Measurements from ENCODE around the gene DRC7. TPM values are rescaled to one million over a fixed set of nuclear protein-coding genes. Genes with fewer than 3 reads are reported as not detected.

DRC7 gene
- total RNA-seq, 1 experiment from 2014 or later, result 0.72 TPM

DNA sequence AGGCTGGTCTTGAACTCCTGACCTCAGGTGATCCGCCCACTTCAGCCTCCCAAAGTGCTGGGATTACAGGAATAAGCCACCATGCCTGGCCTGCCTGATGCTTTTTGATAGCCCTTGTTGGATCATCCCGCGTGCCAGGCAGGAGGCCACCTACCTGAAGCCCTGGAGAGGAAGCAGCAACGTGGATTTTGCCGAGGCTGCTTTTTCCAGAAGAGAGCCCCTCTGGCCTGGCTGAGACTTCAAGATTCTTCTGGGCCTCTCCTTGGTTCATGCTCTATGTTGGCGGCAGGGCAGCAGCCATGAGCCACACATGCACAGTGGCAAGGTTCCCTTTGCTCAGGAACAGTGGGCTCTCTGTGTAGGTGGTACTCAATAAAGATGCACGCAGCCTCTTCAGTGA is 52.5 kb downstream of the DRC7 start:
- Histone ChIP-seq H2BK20ac (ENCODE audit: low read depth, low read length, poor library complexity, severe bottlenecking) (no peak overlapping the region), H3K79me2 (ENCODE audit: insufficient read depth, low read length) (no peaks in the 10 kb centered on the region), H2BK120ac (ENCODE audit: low read depth, low read length, poor library complexity, severe bottlenecking) (no peak overlapping the region), H3K56ac (ENCODE audit: insufficient read length, low read depth, low read length) (no peak overlapping the region), H2AFZ (ENCODE audit: low read length) (no peak overlapping the region), H3K23ac (ENCODE audit: insufficient read length, low read depth, low read length) (no peak overlapping the region), H3K27ac (ENCODE audit: insufficient read length, low read depth, low read length) (no peak overlapping the region), H4K20me1 (ENCODE audit: control insufficient read depth, insufficient read depth, insufficient read length) (no peaks in the 10 kb centered on the region), H2BK5ac (ENCODE audit: insufficient read length, low read length) (no peak overlapping the region), H4K8ac (replicated peaks; ENCODE audit: insufficient read length, low read depth, low read length) (no peak overlapping the region), H2BK12ac (ENCODE audit: insufficient read length, low read depth, low read length) (no peak overlapping the region), H3K18ac (ENCODE audit: insufficient read length, low read depth, low read length) (no peak overlapping the region), H3K4me1 (ENCODE audit: insufficient read depth, low read length) (no peaks in the 10 kb centered on the region), H3K9me3 (ENCODE audit: control insufficient read depth, low read depth, low read length) (no peaks in the 10 kb centered on the region), H2BK15ac (ENCODE audit: low read depth, low read length) (no peak overlapping the region), H3K4ac (ENCODE audit: low read depth, low read length) (no peak overlapping the region), H3K4me2 (ENCODE audit: insufficient read depth, insufficient read length, low read length) (no peak overlapping the region), H3K9ac (ENCODE audit: extremely low read depth, insufficient read length, low read length) (no peak overlapping the region), H4K91ac (ENCODE audit: insufficient read length, low read depth, low read length) (no peak overlapping the region), H3K27me3 (ENCODE audit: insufficient read depth, low read length) (no peaks in the 10 kb centered on the region), H3K23me2 (ENCODE audit: insufficient read length, low read depth, low read length, poor library complexity, severe bottlenecking) (no peaks in the 10 kb centered on the region), H4K5ac (ENCODE audit: insufficient read length, low read depth, low read length) (no peak overlapping the region), H3K14ac (ENCODE audit: insufficient read depth, low read length) (no peak overlapping the region), H3T11ph (ENCODE audit: low read length) (no peak overlapping the region), H2AK5ac (ENCODE audit: insufficient read length, low read length) (no peak overlapping the region), H3K79me1 (ENCODE audit: insufficient read depth, low read depth, low read length, poor library complexity, severe bottlenecking) (no peaks in the 10 kb centered on the region)
- TF ChIP-seq, protein P1, sequence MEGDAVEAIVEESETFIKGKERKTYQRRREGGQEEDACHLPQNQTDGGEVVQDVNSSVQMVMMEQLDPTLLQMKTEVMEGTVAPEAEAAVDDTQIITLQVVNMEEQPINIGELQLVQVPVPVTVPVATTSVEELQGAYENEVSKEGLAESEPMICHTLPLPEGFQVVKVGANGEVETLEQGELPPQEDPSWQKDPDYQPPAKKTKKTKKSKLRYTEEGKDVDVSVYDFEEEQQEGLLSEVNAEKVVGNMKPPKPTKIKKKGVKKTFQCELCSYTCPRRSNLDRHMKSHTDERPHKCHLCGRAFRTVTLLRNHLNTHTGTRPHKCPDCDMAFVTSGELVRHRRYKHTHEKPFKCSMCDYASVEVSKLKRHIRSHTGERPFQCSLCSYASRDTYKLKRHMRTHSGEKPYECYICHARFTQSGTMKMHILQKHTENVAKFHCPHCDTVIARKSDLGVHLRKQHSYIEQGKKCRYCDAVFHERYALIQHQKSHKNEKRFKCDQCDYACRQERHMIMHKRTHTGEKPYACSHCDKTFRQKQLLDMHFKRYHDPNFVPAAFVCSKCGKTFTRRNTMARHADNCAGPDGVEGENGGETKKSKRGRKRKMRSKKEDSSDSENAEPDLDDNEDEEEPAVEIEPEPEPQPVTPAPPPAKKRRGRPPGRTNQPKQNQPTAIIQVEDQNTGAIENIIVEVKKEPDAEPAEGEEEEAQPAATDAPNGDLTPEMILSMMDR (conservative IDR thresholded peaks at IDR 0.05), result no peak
- Mint-ChIP-seq H3K9me3 (no peaks in the 10 kb centered on the region), H3K27ac (peak overlapping the region in 1 of 3 experiments; percentile 18; a peak in 1 of 7 replicates), H3K27me3 (ENCODE audit: low read depth) (no peaks in the 10 kb centered on the region; the same call in 1 of the 2 replicates), H3K4me3 (no peak overlapping the region), H3K36me3 (ENCODE audit: insufficient read depth in 1 of 3, low read depth in 3 of 3) (peaks cover 5 to 11% (median 8%) of the 10 kb centered on the region in 3 experiments; a peak in 4 of 7 replicates), H3K4me1 (no peaks in the 10 kb centered on the region)
- WGBS (ENCODE audit: extremely low coverage, insufficient read length, low lambda C conversion rate), result no CpG with 5 or more reads among the region's 7 CpGs
- DNase-seq, result no peak
